GM12878 (cell line): ENCODE data around the gene LMTK3. TPM values are rescaled to one million over a fixed set of nuclear protein-coding genes. Genes with fewer than 3 reads are reported as not detected.

ENCODE experiments used
- ATAC-seq: fragments of 200-7000 bp; cut with Tn5 transposase; 3 replicates; pipeline ENCODE4 v1.9.1; 2020; ENCODE audit warnings: mild to moderate bottlenecking, moderate library complexity
- BruUV-seq: library from RNA; stranded (reverse); fragments of 400-500 nt; replicated peaks from 2 replicates; lab custom pipeline; 2021; lab: Mats Ljungman, UMichigan
- CTCF ChIA-PET: fragments of 300-600 bp; sonication (Branson Sonifier 250); formaldehyde crosslinking; extraction: SDS; loops from one replicate; lab custom pipeline; 2021; ENCODE audit warnings: inconsistent platforms; lab: Yijun Ruan, JAX
- POLR2A ChIA-PET: fragments of 350-600 bp; formaldehyde crosslinking; extraction: SDS; loops from one replicate; lab custom pipeline; 2021; ENCODE audit warnings: inconsistent platforms; lab: Charles Lee
- RAD21 ChIA-PET: fragments of 300-600 bp; sonication (Branson Sonifier 250); formaldehyde crosslinking; loops from one replicate; lab custom pipeline; 2023; ENCODE audit warnings: antibody characterized with exemption; ENCODE audit not compliant: unreplicated experiment; lab: Charles Lee
- SMC1A ChIA-PET: fragments of 300-600 bp; sonication (Branson Sonifier 250); formaldehyde crosslinking; loops from one replicate; lab custom pipeline; 2023; ENCODE audit not compliant: unreplicated experiment, uncharacterized antibody; lab: Charles Lee
- DNase-seq: peaks from one replicate; pipeline ENCODE4 v3.0.0-alpha.2; 2011; ENCODE audit warnings: low read depth, low spot score
- FAIRE-seq: peaks from 3 replicates; lab custom pipeline; 2011; peaks lifted over from hg19 to GRCh38; lab: Jason Lieb, UNC
- H2AFZ ChIP-seq: 2 replicates; pipeline ENCODE4 v1.6.0; 2011; ENCODE audit warnings: low read depth, low read length, control low read depth; ENCODE audit not compliant: control insufficient read depth
- H3K27ac ChIP-seq: 2 replicates; pipeline ENCODE4 v1.5.1; 2011; ENCODE audit warnings: control low read depth; ENCODE audit not compliant: control insufficient read depth, insufficient read depth
- H3K27me3 ChIP-seq, 2 experiments: replicated peaks in 1 of 2; 2 replicates each; pipeline versions ENCODE4 v1.6.0 to v1.6.1; 2011; ENCODE audit warnings: low read length in 1 of 2; ENCODE audit not compliant: control insufficient read depth in 2 of 2, insufficient read depth in 2 of 2
- H3K36me3 ChIP-seq, 2 experiments: 2 replicates each; pipeline ENCODE4 v1.5.1; 2011; ENCODE audit warnings: low read length in 1 of 2; ENCODE audit not compliant: control insufficient read depth in 2 of 2, insufficient read depth in 2 of 2
- H3K4me1 ChIP-seq: 2 replicates; pipeline ENCODE4 v1.6.1; 2011; ENCODE audit warnings: mild to moderate bottlenecking, low read length, moderate library complexity, mixed read lengths; ENCODE audit not compliant: control insufficient read depth, insufficient read depth
- H3K4me2 ChIP-seq: 2 replicates; pipeline ENCODE4 v1.6.0; 2011; ENCODE audit warnings: control low read depth; ENCODE audit not compliant: control insufficient read depth, insufficient read depth
- H3K4me3 ChIP-seq: fragments of 200-600 bp; sonication (generic); 2 replicates; pipeline ENCODE4 v1.5.1; 2016
- H3K79me2 ChIP-seq: 2 replicates; pipeline ENCODE4 v1.6.0; 2011; ENCODE audit warnings: low read length; ENCODE audit not compliant: control insufficient read depth, insufficient read depth
- H3K9ac ChIP-seq: 2 replicates; pipeline ENCODE4 v1.8.0; 2011; ENCODE audit warnings: low read length, control low read depth, mixed read lengths; ENCODE audit not compliant: control insufficient read depth, insufficient read depth
- H3K9me3 ChIP-seq: replicated peaks from 3 replicates; pipeline ENCODE4 v1.5.1; 2011; ENCODE audit warnings: mild to moderate bottlenecking, low read length; ENCODE audit not compliant: control insufficient read depth, insufficient read depth
- H4K20me1 ChIP-seq: 2 replicates; pipeline ENCODE4 v1.6.0; 2011; ENCODE audit not compliant: control insufficient read depth, insufficient read depth
- CBX3 ChIP-seq: fragments of 200-600 bp; sonication (generic); IDR thresholded peaks from 2 replicates; pipeline ENCODE4 v1.6.1; 2016; ENCODE audit warnings: low read depth, borderline replicate concordance
- E4F1 ChIP-seq: fragments of 450-650 bp; IDR thresholded peaks from 2 replicates; pipeline ENCODE4 v1.6.1; 2018; ENCODE audit warnings: borderline replicate concordance, mild to moderate bottlenecking; ENCODE audit not compliant: partially characterized antibody
- ETV6 ChIP-seq, 2 experiments: fragments of 450-650 bp in 1 of 2; IDR thresholded peaks in 1 of 2; conservative IDR thresholded peaks in 1 of 2; 2 replicates each; pipeline ENCODE4 v1.6.1; 2014; ENCODE audit warnings: antibody characterized with exemption in 1 of 2, borderline replicate concordance in 1 of 2, low read depth in 1 of 2, mild to moderate bottlenecking in 1 of 2, moderate library complexity in 1 of 2
- IRF3 ChIP-seq: fragments of 450-650 bp; IDR thresholded peaks from 2 replicates; pipeline ENCODE4 v1.6.1; 2014; ENCODE audit warnings: mild to moderate bottlenecking
- MXI1 ChIP-seq: fragments of 150-350 bp; IDR thresholded peaks from 2 replicates; pipeline ENCODE4 v1.6.1; 2011; ENCODE audit warnings: low read depth, mild to moderate bottlenecking, inconsistent platforms, low read length, improper control_type of control experiment
- POLR2A ChIP-seq: IDR thresholded peaks from 2 replicates; pipeline ENCODE4 v1.6.1; 2011; ENCODE audit warnings: low read depth, mild to moderate bottlenecking, low read length
- RCOR1 ChIP-seq: conservative IDR thresholded peaks from 2 replicates; pipeline ENCODE4 v1.6.1; 2012; ENCODE audit warnings: low read depth, low read length, improper control_type of control experiment
- ZNF622 ChIP-seq: fragments of 450-650 bp; IDR thresholded peaks from 2 replicates; pipeline ENCODE4 v1.6.1; 2017; ENCODE audit warnings: mild to moderate bottlenecking, inconsistent platforms
- WGBS: methylation state at CpG from one replicate; pipeline ENCODE4 v1.1.6; 2016; ENCODE audit warnings: low lambda C conversion rate; ENCODE audit not compliant: insufficient replicate concordance, insufficient coverage; ENCODE audit errors: missing lambda C conversion rate; 5-methylcytosine and 5-hydroxymethylcytosine counted together
- in situ Hi-C: fragments of 300-500 bp; cut with MboI; formaldehyde crosslinking; loops from 9 replicates; pipeline ENCODE4 v1.14.3; 2018; ENCODE audit warnings: mixed read lengths
- intact Hi-C: fragments of 100-400 bp; cut with micrococcal nuclease; formaldehyde crosslinking; loops from one replicate; pipeline ENCODE4 v1.14.2; 2022; ENCODE audit not compliant: unreplicated experiment
- polyA plus RNA-seq, 11 experiments: library from polyadenylated mRNA; depleted of rRNA in 4 of 11; unstranded in 6 of 11; stranded (reverse) in 5 of 11; fragments of >200 nt; fragmentation: Nextera tagmentation in 4 of 11; fragmentation: Illumina TruSeq in 1 of 11; extraction: Ambion mirVana in 4 of 11; extraction: Trizol in 1 of 11; gene quantifications; 1 replicate in 1 of 11; 2 replicates in 10 of 11; pipeline versions ENCODE4 v1.2.1 to v1.2.3, GENCODE V29; 2011 to 2016; ENCODE audit warnings: inconsistent platforms in 2 of 11, missing spikeins in 2 of 11, low read depth in 1 of 11
- total RNA-seq, 4 experiments: library from RNA; depleted of rRNA in 3 of 4; stranded (reverse); fragments of >200 nt in 3 of 4; fragmentation: Illumina TruSeq in 1 of 4; extraction: Trizol in 1 of 4; gene quantifications; 2 replicates each; pipeline versions ENCODE4 v1.2.1 to v1.2.3, GENCODE V29; 2013 to 2021

LMTK3 gene
- total and polyA plus RNA-seq, 10 of the 15 experiments (the other 5 are each of a cell fraction or from before 2014, with no cell fraction given) = under 0.01 to 0.28 (median 0.04) TPM; not detected in 3

GRCh38 chr19:48558018-48558684 lies 46.5 kb upstream of the LMTK3 start:
- WGBS = 24% methylated on average over 27 of the region's 27 CpGs
- FAIRE-seq = no peak
- no peak overlapping the region for H3K4me3 ChIP-seq
- no peaks in the 10 kb centered on the region for H4K20me1 ChIP-seq
- ATAC-seq = no peak
- H3K36me3 ChIP-seq = no peaks in the 10 kb centered on the region
- H3K27ac ChIP-seq = no peak overlapping the region
- TF ChIP-seq POLR2A (no peak), RCOR1 (no peak), IRF3 (no peak), ZNF622 (no peak), E4F1 (no peak), CBX3 (no peak), ETV6 (conservative IDR thresholded peaks at IDR 0.05 in 1 of 2, IDR thresholded peaks at IDR 0.05 in 1 of 2; ENCODE audit: borderline replicate concordance in 1 of 2, low read depth in 1 of 2) (no peak), MXI1 (no peak)
- TF ChIP-seq, all 136 proteins: peak for 0
- ChIA-PET CTCF (no interaction called here), POLR2A (interaction anchor here (0.7 kb wide), 1 partner anchor 48 kb away, joined by 13 read pairs; no protein-coding TSS in a partner anchor), SMC1A (interaction anchor here (0.6 kb wide), 1 partner anchor 40 kb away, joined by 3 read pairs; no protein-coding TSS in a partner anchor), RAD21 (no interaction called here)
- no peak overlapping the region for H2AFZ ChIP-seq
- H3K9ac ChIP-seq = no peak overlapping the region
- no TSS peak for BruUV-seq
- H3K27me3 ChIP-seq = no peaks in the 10 kb centered on the region
- H3K9me3 ChIP-seq = no peaks in the 10 kb centered on the region
- no peaks in the 10 kb centered on the region for H3K79me2 ChIP-seq
- intact Hi-C loops = no loop called here
- H3K4me1 ChIP-seq = no peaks in the 10 kb centered on the region
- in situ Hi-C loops = loop anchor here (25.0 kb wide), 1 partner anchor 696 kb away; the partner anchor contains the start of gene TPRX2
- no peak overlapping the region for H3K4me2 ChIP-seq
- DNase-seq = no peak
